MM.1S (cell line): Measurements from ENCODE around the gene TBC1D20.

ENCODE experiments used
- EZH2 ChIP-seq: fragments of 300-600 bp; sonication (generic); optimal IDR thresholded peaks from 2 replicates; pipeline ENCODE3; 2017; ENCODE audit warnings: low read depth, mild to moderate bottlenecking, antibody characterized with exemption, low read length, mixed read lengths
- EZH2phosphoT487 ChIP-seq: fragments of 300-600 bp; sonication (generic); IDR thresholded peaks from 2 replicates; pipeline ENCODE4 v1.6.1; 2018; ENCODE audit warnings: antibody characterized with exemption, low read length
- TF ChIP-seq, protein P1 (sequence below): fragments of 300-600 bp; sonication (generic); IDR thresholded peaks from 2 replicates; pipeline ENCODE4 v1.5.1; 2016; ENCODE audit warnings: antibody characterized with exemption, low read length, mixed read lengths

DNA sequence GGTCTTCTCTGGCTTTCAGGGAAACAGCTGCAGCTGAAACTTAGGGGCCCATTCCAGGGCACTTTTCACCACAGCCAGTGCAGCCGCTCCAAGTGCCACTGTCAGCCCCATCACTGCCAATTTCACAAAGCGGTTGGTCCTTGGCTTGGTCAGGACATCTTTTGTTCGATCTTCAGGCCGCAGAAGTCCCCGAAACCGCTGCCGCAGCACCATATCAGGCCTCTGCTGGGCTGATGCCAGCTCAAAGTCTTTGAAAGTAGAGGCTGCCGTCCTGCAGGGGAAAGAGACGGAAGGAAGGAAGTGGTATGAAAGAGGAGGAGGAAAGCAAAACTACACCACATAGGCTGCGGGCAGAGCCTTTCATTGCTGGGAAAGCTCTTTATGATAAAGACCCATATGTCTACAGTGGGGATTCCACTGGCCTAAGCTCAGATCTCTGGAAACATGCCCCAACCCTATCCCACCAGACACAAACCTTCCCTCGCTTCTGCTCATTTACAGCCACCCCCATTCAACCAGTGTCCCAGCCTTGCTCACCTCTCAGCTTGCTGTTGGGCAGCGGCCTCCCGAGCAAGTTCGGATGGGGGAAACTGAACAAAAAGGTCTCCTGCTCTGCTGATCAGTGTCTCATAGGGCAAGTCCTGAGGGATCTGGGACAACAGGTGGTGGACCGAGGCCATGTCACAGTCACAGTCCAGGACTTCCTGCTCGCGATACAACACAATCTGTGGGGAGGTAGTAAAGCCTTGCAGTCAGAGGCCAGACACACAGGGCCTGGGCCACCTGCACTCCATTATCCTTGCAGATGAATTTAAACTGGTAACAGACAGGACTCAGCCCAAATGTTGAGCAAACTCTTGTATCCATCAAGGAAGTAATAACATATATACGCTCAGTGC, 23.5 kb downstream of the TBC1D20 start:
- TF ChIP-seq, protein P1, sequence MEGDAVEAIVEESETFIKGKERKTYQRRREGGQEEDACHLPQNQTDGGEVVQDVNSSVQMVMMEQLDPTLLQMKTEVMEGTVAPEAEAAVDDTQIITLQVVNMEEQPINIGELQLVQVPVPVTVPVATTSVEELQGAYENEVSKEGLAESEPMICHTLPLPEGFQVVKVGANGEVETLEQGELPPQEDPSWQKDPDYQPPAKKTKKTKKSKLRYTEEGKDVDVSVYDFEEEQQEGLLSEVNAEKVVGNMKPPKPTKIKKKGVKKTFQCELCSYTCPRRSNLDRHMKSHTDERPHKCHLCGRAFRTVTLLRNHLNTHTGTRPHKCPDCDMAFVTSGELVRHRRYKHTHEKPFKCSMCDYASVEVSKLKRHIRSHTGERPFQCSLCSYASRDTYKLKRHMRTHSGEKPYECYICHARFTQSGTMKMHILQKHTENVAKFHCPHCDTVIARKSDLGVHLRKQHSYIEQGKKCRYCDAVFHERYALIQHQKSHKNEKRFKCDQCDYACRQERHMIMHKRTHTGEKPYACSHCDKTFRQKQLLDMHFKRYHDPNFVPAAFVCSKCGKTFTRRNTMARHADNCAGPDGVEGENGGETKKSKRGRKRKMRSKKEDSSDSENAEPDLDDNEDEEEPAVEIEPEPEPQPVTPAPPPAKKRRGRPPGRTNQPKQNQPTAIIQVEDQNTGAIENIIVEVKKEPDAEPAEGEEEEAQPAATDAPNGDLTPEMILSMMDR = no peak
- TF ChIP-seq EZH2 (no peak), EZH2phosphoT487 (no peak)
